ENCODE results near the gene ITGAX.

The ITGAX gene

DNA sequence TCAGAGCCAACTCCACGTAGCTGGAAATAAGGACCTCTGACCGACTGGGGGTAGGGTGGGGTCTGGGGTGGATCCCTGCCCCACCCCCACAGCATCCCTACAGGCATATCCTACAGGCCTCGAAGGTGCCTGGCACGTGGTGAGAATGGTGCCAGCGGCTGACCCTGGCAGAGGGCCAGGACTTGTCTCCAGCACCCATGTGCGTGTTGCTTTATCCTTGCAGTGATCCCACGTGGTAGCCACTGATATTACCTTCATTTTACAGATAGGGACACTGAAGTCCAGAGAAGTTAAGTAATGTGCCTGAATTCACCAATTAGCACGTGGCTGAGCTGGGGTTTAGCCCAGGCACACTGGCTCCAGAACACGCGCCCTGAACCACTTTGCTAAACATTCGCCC, 46.5 kb downstream of the ITGAX start:
- no peak overlapping the region for H3K4me3 ChIP-seq (ENCODE audit: low read length)
- TF ChIP-seq, protein P1, sequence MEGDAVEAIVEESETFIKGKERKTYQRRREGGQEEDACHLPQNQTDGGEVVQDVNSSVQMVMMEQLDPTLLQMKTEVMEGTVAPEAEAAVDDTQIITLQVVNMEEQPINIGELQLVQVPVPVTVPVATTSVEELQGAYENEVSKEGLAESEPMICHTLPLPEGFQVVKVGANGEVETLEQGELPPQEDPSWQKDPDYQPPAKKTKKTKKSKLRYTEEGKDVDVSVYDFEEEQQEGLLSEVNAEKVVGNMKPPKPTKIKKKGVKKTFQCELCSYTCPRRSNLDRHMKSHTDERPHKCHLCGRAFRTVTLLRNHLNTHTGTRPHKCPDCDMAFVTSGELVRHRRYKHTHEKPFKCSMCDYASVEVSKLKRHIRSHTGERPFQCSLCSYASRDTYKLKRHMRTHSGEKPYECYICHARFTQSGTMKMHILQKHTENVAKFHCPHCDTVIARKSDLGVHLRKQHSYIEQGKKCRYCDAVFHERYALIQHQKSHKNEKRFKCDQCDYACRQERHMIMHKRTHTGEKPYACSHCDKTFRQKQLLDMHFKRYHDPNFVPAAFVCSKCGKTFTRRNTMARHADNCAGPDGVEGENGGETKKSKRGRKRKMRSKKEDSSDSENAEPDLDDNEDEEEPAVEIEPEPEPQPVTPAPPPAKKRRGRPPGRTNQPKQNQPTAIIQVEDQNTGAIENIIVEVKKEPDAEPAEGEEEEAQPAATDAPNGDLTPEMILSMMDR (IDR thresholded peaks at IDR 0.05; ENCODE audit: insufficient read depth, low read depth, low read length, missing control alignments), result no peak
- DNase-seq (ENCODE audit: low read depth), result no peak

DNA sequence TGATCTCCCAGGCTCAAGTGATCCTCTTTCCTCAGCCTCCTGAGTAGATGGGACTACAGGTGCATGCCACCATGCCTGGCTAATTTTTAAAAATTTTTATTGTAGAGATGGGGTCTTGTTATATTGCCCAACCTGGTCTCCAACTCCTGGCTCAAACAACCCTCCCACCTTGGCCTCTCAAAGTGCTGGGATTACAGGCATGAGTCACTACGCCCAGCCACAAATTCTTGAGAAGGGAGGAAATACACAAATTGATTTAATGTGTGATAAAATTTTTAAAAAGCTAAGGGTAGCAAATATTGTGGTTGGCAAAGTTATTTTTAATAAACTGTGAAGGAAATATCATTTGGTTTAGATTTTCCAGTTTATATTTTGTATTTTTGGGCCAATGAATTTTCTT, 47.7 kb downstream of the ITGAX start:
- TF ChIP-seq, protein P1 (IDR thresholded peaks at IDR 0.05; ENCODE audit: insufficient read depth, low read depth, low read length, missing control alignments), result no peak

DNA sequence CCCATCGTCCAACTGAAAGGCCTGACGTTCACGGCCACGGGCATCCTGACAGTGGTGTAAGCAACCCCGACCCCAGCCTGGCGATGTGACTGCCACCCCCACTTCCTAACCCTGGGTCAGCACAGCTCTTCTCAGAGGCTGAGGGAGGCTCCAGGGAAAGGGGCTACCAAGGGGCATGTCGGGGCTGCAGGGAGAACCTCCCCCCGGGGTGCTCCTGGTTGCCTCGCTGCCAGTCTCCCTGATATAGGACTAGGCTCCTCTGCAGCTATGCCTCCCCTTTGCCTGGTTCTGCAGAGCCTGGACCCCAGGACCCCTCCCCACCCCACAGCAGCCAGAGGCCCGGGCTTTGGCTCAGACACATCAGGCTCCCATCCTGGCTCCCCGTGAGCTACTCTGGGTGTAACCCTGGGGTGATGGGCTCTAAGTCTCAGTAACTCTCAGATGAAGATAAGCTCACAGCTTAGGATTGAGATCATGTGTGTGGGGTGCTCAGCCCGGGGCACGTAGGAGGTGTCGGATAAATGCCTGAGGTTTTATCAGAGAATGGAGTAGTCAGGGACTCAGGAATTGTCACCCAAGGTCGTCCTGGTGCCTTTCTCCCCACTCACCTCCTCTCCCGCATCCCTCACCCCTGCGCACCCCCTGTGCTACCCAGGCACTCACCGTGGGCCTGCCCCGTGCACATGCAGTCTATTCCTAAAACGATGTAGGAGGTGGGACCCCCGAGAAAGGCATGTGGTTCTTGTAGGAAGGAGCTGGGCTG, 48.8 kb downstream of the ITGAX start:
- no peak overlapping the region for H3K4me3 ChIP-seq (ENCODE audit: low read length)
- no peak for DNase-seq (ENCODE audit: low read depth)
- TF ChIP-seq, protein P1 (IDR thresholded peaks at IDR 0.05; ENCODE audit: insufficient read depth, low read depth, low read length, missing control alignments), result no peak

More for the DNA sequence above, 47.7 kb downstream of the ITGAX start:
- no peak for DNase-seq (ENCODE audit: low read depth)
- H3K4me3 ChIP-seq (ENCODE audit: low read length), result no peak overlapping the region

DNA sequence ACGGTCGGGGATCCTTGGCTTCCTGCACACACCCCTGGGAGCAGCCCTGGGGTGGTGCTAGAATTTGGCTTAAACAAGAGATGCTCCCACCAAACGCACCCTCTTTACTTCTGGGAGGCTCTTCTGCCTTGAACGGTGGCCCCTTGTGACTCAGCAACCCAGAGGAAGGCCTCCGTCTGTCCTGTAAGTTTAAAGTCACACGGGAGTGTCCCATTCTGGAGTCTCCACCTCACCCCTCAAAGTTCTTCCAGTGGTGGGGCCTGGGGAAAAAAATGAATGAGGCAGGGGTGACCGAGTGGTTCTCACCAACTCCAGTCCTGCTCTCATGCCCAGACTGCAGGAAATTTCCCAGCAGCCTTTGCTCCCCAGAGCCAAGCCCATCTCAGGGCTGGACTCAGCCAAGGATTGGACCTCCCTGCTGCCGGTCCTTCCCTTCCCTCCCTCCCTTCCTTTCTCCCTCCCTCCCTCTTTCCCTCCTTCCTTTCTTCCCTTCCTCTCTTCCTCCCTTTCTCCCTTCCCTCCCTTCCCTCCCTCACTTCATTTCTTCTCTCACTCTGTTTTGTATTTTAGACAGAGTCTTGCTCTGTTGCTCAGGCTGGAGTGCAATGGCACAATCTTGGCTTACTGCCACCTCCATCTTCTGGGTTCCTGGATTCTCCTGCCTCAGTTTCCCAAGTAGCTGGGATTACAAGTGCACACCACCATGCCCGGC, 49.5 kb downstream of the ITGAX start:
- H3K4me3 ChIP-seq (ENCODE audit: low read length), result no peak overlapping the region
- no peak for DNase-seq (ENCODE audit: low read depth)
- TF ChIP-seq, protein P1 (IDR thresholded peaks at IDR 0.05; ENCODE audit: insufficient read depth, low read depth, low read length, missing control alignments), result no peak

DNA sequence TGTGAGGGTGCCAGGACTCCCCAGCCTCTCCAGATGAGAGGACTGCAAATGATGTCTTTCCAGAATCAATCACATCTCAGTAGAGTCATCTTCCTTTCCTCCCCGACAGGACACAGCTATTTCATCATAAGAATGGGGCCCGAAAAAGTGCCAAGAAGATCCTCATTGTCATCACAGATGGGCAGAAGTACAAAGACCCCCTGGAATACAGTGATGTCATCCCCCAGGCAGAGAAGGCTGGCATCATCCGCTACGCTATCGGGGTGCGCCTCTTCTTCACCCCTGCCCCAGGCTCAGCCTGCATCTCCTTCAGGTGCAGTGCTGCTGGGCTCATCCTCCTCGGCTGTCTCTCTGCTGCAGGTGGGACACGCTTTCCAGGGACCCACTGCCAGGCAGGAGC, 52.4 kb downstream of the ITGAX start:
- H3K4me3 ChIP-seq (ENCODE audit: low read length), result no peak overlapping the region
- TF ChIP-seq, protein P1 (IDR thresholded peaks at IDR 0.05; ENCODE audit: insufficient read depth, low read depth, low read length, missing control alignments), result no peak
- DNase-seq (ENCODE audit: low read depth), result no peak

DNA sequence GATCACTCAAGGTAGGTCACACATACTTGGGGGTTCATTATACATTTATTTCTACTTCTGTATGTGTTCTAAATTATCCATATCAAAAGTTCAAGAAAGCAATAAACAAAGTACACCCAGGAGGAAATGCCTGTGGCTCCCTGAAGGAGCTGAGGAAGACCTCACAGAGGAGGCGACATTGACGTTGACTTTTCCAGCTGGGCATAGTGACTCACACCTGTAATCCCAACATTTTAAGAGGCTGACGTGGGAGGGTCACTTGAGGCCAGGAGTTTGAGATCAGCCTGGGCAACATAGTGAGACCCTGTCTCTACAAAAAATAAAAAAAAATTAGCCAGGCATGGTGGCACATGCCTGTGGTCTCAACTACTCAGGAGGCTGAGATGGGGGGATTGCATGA, 54.5 kb downstream of the ITGAX start:
- DNase-seq (ENCODE audit: low read depth), result no peak
- H3K4me3 ChIP-seq (ENCODE audit: low read length), result no peak overlapping the region
- TF ChIP-seq, protein P1 (IDR thresholded peaks at IDR 0.05; ENCODE audit: insufficient read depth, low read depth, low read length, missing control alignments), result no peak
